Measurements from ENCODE around the gene MYO18B. TPM values are rescaled to one million over a fixed set of nuclear protein-coding genes. Genes with fewer than 3 reads are reported as not detected.

MYO18B gene
- total RNA-seq, 1 experiment from 2014 or later = 0.05 TPM

GRCh38 chr22:25898707-25899365 lies 156.8 kb downstream of the MYO18B start:
- Histone ChIP-seq H3K4me1 (ENCODE audit: control insufficient read depth in 1 of 2, insufficient read depth in 2 of 2, low read length in 2 of 2) (no peaks in the 10 kb centered on the region), H4K20me1 (ENCODE audit: insufficient read depth) (no peaks in the 10 kb centered on the region), H3K27ac (ENCODE audit: low read depth, low read length) (no peak overlapping the region), H3K9me3 (ENCODE audit: control insufficient read depth in 1 of 2, insufficient read depth in 1 of 2, low read depth in 1 of 2, low read length in 2 of 2) (no peaks in the 10 kb centered on the region), H3K9ac (ENCODE audit: low read length) (no peak overlapping the region), H3K4me3 (replicated peaks in 1 of 2; ENCODE audit: low read depth in 1 of 2, low read length in 2 of 2) (no peak overlapping the region), H3K9me2 (ENCODE audit: insufficient read depth) (no peaks in the 10 kb centered on the region), H3K27me3 (ENCODE audit: insufficient read depth, low read length) (0 out of 2 replicates have a peak, but pooled peaks cover 6% of the 10 kb centered on the region), H3K36me3 (ENCODE audit: control insufficient read depth in 1 of 2, insufficient read depth in 2 of 2, low read length in 2 of 2) (no peaks in the 10 kb centered on the region), H2AFZ (ENCODE audit: low read depth, low read length, poor library complexity, severe bottlenecking) (no peak overlapping the region), H3K4me2 (ENCODE audit: low read length) (no peak overlapping the region), H3K79me2 (ENCODE audit: insufficient read depth, low read length) (no peaks in the 10 kb centered on the region)
- no peak for TF ChIP-seq POLR2A (IDR thresholded peaks at IDR 0.05; ENCODE audit: borderline replicate concordance, extremely low read depth, insufficient read depth, insufficient read length)
- no peak for TF ChIP-seq EZH2phosphoT487 (IDR thresholded peaks at IDR 0.05; ENCODE audit: borderline replicate concordance)
- TF ChIP-seq, protein P1, sequence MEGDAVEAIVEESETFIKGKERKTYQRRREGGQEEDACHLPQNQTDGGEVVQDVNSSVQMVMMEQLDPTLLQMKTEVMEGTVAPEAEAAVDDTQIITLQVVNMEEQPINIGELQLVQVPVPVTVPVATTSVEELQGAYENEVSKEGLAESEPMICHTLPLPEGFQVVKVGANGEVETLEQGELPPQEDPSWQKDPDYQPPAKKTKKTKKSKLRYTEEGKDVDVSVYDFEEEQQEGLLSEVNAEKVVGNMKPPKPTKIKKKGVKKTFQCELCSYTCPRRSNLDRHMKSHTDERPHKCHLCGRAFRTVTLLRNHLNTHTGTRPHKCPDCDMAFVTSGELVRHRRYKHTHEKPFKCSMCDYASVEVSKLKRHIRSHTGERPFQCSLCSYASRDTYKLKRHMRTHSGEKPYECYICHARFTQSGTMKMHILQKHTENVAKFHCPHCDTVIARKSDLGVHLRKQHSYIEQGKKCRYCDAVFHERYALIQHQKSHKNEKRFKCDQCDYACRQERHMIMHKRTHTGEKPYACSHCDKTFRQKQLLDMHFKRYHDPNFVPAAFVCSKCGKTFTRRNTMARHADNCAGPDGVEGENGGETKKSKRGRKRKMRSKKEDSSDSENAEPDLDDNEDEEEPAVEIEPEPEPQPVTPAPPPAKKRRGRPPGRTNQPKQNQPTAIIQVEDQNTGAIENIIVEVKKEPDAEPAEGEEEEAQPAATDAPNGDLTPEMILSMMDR (IDR thresholded peaks at IDR 0.05 in 2 of 3, conservative IDR thresholded peaks at IDR 0.05 in 1 of 3; ENCODE audit: borderline replicate concordance in 1 of 3, insufficient read depth in 1 of 3, low read depth in 2 of 3, low read length in 2 of 3) = peak in 2 of 3 experiments; percentile 63 to 66; a peak in 4 of 6 replicates
- TF ChIP-seq MAX (IDR thresholded peaks at IDR 0.05) = no peak
- CTCF ChIA-PET = no interaction called here
- POLR2A ChIA-PET = no interaction called here
- RAD21 ChIA-PET (ENCODE audit: low non-redundant PET in 1 of 2, low total read pairs in 2 of 2, uncharacterized antibody in 2 of 2, unreplicated experiment in 2 of 2) = no interaction called here
- intact Hi-C loops (cut with micrococcal nuclease) = no loop called here
- ATAC-seq (peak; percentile 80), DNase-seq (ENCODE audit: low read depth, low spot score) (peak; percentile 8)
- no TSS peak for BruUV-seq (replicated peaks)

GRCh38 chr22:25899566-25899965 lies 157.6 kb downstream of the MYO18B start:
- Histone ChIP-seq H3K4me1 (ENCODE audit: control insufficient read depth in 1 of 2, insufficient read depth in 2 of 2, low read length in 2 of 2) (no peaks in the 10 kb centered on the region), H3K4me3 (replicated peaks in 1 of 2; ENCODE audit: low read depth in 1 of 2, low read length in 2 of 2) (no peak overlapping the region), H3K27me3 (ENCODE audit: insufficient read depth, low read length) (peaks cover 13% of the 10 kb centered on the region; the same call in 1 of the 2 replicates), H3K9ac (ENCODE audit: low read length) (no peak overlapping the region), H3K9me2 (ENCODE audit: insufficient read depth) (no peaks in the 10 kb centered on the region), H3K4me2 (ENCODE audit: low read length) (no peak overlapping the region), H3K79me2 (ENCODE audit: insufficient read depth, low read length) (no peaks in the 10 kb centered on the region), H2AFZ (ENCODE audit: low read depth, low read length, poor library complexity, severe bottlenecking) (no peak overlapping the region), H4K20me1 (ENCODE audit: insufficient read depth) (no peaks in the 10 kb centered on the region), H3K27ac (ENCODE audit: low read depth, low read length) (no peak overlapping the region), H3K36me3 (ENCODE audit: control insufficient read depth in 1 of 2, insufficient read depth in 2 of 2, low read length in 2 of 2) (no peaks in the 10 kb centered on the region), H3K9me3 (ENCODE audit: control insufficient read depth in 1 of 2, insufficient read depth in 1 of 2, low read depth in 1 of 2, low read length in 2 of 2) (no peaks in the 10 kb centered on the region)
- intact Hi-C loops (cut with micrococcal nuclease) = no loop called here
- CTCF ChIA-PET = no interaction called here
- no peak for TF ChIP-seq POLR2AphosphoS5 (IDR thresholded peaks at IDR 0.05; ENCODE audit: low read depth, low read length)
- TF ChIP-seq SP1 (IDR thresholded peaks at IDR 0.05; ENCODE audit: low read depth) = no peak
- no peak for TF ChIP-seq YY1 (IDR thresholded peaks at IDR 0.05; ENCODE audit: extremely low read depth, insufficient replicate concordance, low read depth, low read length)
- no TSS peak for BruUV-seq (replicated peaks)
- ATAC-seq (no peak), DNase-seq (ENCODE audit: low read depth, low spot score) (no peak)
- POLR2A ChIA-PET = no interaction called here
- RAD21 ChIA-PET (ENCODE audit: low non-redundant PET in 1 of 2, low total read pairs in 2 of 2, uncharacterized antibody in 2 of 2, unreplicated experiment in 2 of 2) = no interaction called here
